HG03432 (cell line): Measurements from ENCODE around the gene ABHD6.
"Not testable (repeated sequence)": the region's sequence is repeated elsewhere in the genome, so short reads cannot be mapped to it uniquely, and the experiment has no call there.

Source experiments
- ATAC-seq: cut with Tn5 transposase; IDR thresholded peaks from one replicate; pipeline ENCODE4 v1.9.1; 2021; ENCODE audit warnings: mild to moderate bottlenecking, moderate library complexity; ENCODE audit not compliant: unreplicated experiment

ABHD6 gene

GRCh38 chr3:58241306-58242044, 3.9 kb downstream of the ABHD6 start:
- no peak for ATAC-seq

DNA sequence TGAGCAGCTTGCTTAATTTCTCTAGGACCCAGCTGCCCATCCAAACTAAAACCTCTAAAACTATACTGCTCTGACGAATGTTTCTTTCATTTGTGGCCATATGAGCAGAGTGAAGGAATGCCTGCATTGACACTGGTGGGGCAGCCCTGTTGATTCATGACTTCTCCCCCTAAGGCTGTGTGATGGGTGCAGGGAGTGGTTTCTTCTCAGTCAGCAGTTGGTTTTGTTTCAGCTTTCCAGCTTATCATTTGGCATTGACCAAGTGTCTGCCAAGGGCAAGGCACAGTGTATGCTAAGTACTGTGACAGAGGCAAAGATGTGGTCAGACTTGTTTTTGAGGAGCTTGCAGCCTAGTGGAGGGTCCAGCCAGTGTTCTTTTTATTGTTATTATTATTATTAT, 4.7 kb downstream of the ABHD6 start:
- no peak for ATAC-seq

DNA sequence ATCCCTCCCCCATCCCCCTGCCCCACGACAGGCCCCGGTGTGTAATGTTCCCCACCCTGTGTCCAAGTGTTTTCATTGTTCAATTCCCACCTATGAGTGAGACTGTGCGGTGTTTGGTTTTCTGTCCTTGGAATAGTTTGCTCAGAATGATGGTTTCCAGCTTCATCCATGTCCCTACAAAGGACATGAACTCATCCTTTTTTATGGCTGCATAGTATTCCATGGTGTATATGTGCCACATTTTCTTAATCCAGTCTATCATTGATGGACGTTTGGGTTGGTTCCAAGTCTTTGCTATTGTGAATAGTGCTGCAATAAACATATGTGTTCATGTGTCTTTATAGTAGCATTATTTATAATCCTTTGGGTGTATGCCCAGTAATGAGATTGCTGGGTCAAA, 5.3 kb downstream of the ABHD6 start:
- not testable (repeated sequence) for ATAC-seq

DNA sequence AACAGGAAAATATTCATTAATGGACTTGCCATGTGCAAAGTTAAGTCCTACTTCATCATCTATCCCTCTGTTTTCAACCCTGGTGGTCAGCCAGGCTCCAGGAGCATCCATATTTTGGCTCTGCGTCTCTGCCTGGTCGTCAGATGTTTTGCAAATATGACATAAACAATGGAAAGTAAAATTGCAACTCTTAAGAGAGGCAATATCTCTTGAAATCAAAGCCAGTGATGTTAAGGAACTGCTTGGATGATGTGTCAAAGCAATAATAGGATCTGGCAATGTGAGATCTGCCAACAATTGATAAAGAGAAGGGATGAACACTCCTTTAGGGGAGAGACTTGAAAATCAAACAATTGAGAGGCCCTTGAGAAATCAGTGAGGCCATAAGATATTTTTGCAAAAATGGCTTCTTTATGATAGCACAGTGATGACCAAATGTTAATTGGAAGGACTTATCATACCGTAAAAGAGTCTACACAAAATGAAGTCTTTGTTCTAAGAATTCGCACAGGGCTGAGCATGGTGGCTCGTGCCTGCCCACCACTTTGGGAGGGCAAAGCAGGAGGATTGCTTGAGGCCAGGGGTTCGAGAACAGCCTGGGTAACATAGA, 6.5 kb downstream of the ABHD6 start:
- ATAC-seq, result no peak

DNA sequence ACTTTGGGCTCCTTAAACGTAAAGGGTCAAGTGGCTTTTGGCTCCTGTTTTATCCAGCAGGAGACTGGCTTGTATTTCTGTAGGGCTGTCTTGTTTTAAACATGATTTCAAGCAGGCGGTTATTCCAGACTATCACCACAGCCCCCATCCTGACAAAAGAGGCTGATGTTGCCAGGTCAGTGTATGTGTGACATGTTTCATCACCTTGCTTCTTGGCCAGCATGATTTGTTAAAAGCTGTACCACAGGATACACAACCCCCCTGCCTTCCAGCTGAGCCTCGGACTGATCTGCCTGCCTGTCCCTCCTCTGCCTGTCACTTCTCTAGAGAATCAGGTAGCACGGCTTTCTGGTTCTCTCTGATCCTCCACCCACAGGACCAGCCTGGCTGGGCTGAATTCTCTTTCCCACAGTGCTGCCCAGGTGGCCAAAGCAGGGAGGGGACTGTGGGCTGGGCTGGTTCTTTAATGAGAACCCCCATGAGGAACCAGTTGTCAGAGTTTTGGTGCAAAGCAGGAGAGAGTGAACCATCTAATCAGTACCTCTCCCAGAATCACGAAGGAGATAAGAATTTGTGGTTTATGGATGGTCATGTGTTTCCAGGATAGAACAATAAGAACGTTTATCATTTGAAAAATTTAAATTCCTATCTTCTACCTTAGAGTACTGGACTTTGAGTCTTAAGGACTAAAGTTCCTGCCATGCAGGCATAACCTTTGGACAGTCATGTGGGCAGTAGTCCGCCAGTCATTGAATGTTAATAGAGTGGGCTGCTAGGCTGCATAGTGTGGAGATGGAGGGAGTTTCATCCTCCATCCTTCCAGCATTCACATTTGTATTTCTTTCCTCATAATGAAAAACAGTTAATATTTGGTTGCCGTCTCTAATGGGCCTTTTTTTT, 8.8 kb downstream of the ABHD6 start:
- ATAC-seq, result no peak

GRCh38 chr3:58249358-58250092, 11.9 kb downstream of the ABHD6 start:
- ATAC-seq, result no peak

DNA sequence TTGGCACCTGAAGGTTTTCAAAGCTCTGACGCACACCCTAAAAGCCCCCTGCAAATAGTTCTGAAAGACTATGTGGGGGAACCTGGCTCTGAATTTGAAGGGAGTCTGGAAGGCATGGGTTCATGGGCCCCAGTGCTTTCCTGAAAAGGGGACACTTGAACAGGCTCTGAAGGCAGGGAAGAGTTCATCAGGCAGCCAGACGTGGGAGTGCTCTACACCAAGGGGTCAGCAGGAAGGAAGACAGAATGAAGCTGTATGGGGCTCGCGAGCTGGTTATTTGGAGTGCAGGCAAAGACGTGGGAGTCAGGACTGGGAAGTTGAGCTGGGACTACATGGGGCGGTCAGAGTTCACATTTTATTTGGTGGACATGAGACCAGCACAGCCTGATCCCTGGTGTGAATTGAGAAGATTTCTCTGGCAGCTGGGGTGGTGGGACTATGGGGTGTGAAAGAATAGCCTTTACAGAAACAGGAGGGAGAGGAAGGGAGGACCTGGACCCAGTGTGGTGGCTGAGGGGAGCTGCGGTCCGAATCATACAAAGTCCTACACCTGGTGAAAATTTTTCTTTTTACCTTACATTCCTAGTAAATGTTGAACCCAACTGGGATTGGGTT, 12.6 kb downstream of the ABHD6 start:
- ATAC-seq, result no peak

- no peak for ATAC-seq
Observed at GRCh38 chr3:58251631-58252035, 14.0 kb downstream of the ABHD6 start.

- ATAC-seq, result no peak
Observed at GRCh38 chr3:58254144-58254543, 16.6 kb downstream of the ABHD6 start.

GRCh38 chr3:58256061-58256460, 18.5 kb downstream of the ABHD6 start:
- no peak for ATAC-seq

DNA sequence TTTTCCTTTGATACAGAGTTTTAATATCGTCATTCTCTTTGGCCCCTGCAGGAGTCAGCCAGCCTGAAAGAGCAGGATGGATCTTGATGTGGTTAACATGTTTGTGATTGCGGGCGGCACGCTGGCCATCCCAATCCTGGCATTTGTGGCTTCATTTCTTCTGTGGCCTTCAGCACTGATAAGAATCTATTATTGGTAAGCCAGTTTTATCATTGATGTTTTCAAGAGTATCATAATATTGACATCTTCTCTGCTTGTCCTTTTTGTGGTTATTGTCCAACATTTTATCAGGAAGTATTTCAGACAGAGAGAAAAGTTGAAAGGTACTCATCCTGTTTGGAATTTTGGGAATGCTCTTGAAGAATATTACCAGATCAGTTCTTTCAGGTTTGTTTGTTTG, 18.9 kb downstream of the ABHD6 start:
- no peak for ATAC-seq

GRCh38 chr3:58258392-58259055, 20.9 kb downstream of the ABHD6 start:
- ATAC-seq, result no peak

DNA sequence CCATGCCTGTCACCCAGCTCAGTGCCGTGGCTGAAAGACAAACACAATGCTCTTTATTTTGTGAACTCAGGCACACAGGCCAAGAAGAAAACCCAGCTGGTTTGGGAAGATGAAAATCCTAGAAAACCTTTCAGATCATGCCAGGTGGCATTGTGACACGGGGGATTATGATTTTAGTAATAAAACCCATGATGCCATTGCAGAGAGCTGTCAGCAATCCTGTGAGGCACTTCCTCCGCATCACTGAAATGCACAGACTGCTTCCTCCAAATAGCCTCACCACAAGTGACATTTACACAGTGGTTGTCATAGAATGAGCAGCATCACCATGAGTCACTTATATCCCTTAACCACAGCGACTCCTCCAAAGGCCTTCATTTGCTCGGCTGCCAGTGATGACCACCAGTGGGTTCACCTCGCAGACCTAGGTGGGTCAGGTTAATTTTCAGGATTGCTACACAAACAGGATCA, 22.7 kb downstream of the ABHD6 start:
- no peak for ATAC-seq

- ATAC-seq, result no peak
Observed at GRCh38 chr3:58260733-58261132, 23.1 kb downstream of the ABHD6 start.

- peak; percentile 86 for ATAC-seq
Observed at GRCh38 chr3:58261954-58262666, 24.5 kb downstream of the ABHD6 start.

- no peak for ATAC-seq
Observed at GRCh38 chr3:58266577-58266976, 29.0 kb downstream of the ABHD6 start.

DNA sequence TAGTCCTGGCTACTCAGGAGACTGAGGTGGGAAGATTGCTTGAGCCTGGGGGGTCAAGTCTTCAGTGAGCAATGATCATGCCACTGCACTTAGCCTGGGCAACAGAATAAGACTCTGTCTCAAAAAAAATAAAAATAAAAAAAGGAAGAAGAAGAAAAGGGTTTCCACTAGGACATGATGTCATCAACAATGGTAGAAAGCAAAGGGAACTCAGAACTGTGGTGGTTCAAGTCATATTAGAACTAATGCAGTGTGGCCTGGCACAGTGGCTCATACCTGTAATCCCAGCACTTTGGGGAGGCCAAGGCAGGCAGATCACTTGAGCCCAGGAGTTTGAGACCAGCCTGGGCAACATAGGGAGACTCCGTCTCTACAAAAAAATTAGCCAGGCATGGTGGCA, 30.0 kb downstream of the ABHD6 start:
- not testable (repeated sequence) for ATAC-seq

DNA sequence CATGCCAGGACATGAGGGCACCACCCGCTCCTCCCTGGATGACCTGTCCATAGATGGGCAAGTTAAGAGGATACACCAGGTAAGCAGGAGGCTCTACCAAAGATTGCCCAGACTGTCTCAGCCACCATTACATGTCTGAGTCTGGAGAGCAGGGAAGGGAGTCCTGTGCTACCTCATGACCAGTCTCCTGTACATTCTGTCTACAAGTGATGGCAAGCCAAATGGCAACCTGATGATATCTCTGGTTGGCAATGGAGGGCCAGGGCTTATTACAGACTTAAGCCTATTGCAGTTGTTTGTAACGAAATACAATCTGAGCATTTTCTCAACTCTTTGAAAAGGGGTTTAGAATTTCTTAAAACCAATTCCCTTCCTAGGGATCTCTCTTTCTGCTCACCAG, 31.8 kb downstream of the ABHD6 start:
- no peak for ATAC-seq

DNA sequence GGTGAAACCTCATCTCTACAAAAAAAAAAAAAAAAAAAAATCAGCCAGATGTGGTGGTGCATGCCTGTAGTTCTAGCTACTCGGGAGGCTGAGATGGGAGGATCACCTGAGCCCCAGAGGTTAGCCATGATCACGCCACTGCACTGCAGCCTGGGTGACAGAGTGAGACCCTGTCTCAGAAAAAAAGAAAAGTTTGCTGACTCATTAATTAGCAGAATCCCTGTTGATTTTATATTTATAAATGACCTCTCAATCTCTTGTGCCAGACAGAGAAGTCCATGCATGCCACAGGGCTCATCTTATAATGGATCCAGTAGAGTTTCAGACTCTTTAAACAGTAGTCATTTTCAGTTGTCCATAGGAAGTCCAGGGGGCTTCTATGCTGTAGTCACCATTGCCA, 32.9 kb downstream of the ABHD6 start:
- no peak for ATAC-seq
